OCI-LY7 (cell line): Measurements from ENCODE around the gene SCGN. TPM values are rescaled to one million over a fixed set of nuclear protein-coding genes. Genes with fewer than 3 reads are reported as not detected.

Experiments
- BruUV-seq: library from RNA; stranded (reverse); fragments of 400-500 nt; replicated peaks from 2 replicates; lab custom pipeline; 2021; lab: Mats Ljungman, UMichigan
- CTCF ChIA-PET: fragments of 300-600 bp; sonication (Branson Sonifier 250); formaldehyde crosslinking; loops from one replicate; lab custom pipeline; 2022; ENCODE audit warnings: antibody characterized with exemption; ENCODE audit not compliant: unreplicated experiment; lab: Charles Lee
- POLR2A ChIA-PET: fragments of 300-600 bp; sonication (Branson Sonifier 250); formaldehyde crosslinking; loops from one replicate; lab custom pipeline; 2022; ENCODE audit warnings: antibody characterized with exemption; lab: Charles Lee
- DNase-seq: peaks from one replicate; pipeline ENCODE4 v3.0.0-alpha.2; 2015; ENCODE audit warnings: low spot score
- H2AFZ ChIP-seq: fragments of 200-600 bp; sonication (generic), shearing (Covaris generic); 2 replicates; pipeline ENCODE4 v1.6.1; 2014; ENCODE audit warnings: mild to moderate bottlenecking, antibody characterized with exemption, low read length, moderate library complexity
- H3K27ac ChIP-seq: fragments of 200-600 bp; sonication (generic); 2 replicates; pipeline ENCODE4 v1.5.1; 2014; ENCODE audit warnings: mixed run types, low read depth, mild to moderate bottlenecking, moderate library complexity, low read length, inconsistent platforms; ENCODE audit not compliant: poor library complexity, severe bottlenecking
- H3K36me3 ChIP-seq: fragments of 200-600 bp; sonication (generic); 2 replicates; pipeline ENCODE4 v1.6.1; 2014; ENCODE audit warnings: mild to moderate bottlenecking, antibody characterized with exemption, low read length, moderate library complexity, mixed read lengths; ENCODE audit not compliant: insufficient read depth
- H3K4me1 ChIP-seq: fragments of 200-600 bp; sonication (generic); 2 replicates; pipeline ENCODE4 v1.5.1; 2014; ENCODE audit warnings: mild to moderate bottlenecking, low read length; ENCODE audit not compliant: insufficient read depth, poor library complexity, severe bottlenecking
- H3K4me2 ChIP-seq: fragments of 200-600 bp; sonication (generic); 2 replicates; pipeline ENCODE4 v1.6.1; 2014; ENCODE audit warnings: mild to moderate bottlenecking, low read length
- H3K4me3 ChIP-seq: fragments of 200-600 bp; sonication (generic); 2 replicates; pipeline ENCODE4 v1.5.1; 2014; ENCODE audit warnings: mild to moderate bottlenecking, low read depth, low read length; ENCODE audit not compliant: poor library complexity, severe bottlenecking
- H3K79me2 ChIP-seq: fragments of 200-600 bp; sonication (generic); 2 replicates; pipeline ENCODE4 v1.6.1; 2016; ENCODE audit warnings: low read depth, mild to moderate bottlenecking, low read length, moderate library complexity, mixed read lengths; ENCODE audit not compliant: insufficient read depth
- H3K9me2 ChIP-seq: fragments of 200-600 bp; sonication (generic); 2 replicates; pipeline ENCODE4 v1.6.1; 2016; ENCODE audit warnings: mild to moderate bottlenecking, low read length, mixed read lengths; ENCODE audit not compliant: insufficient read depth
- H3K9me3 ChIP-seq: fragments of 200-600 bp; sonication (generic); 2 replicates; pipeline ENCODE4 v1.6.1; 2014; ENCODE audit warnings: mild to moderate bottlenecking, mixed run types, low read length, mixed read lengths
- H4K20me1 ChIP-seq: fragments of 200-600 bp; sonication (generic); 2 replicates; pipeline ENCODE4 v1.6.1; 2014; ENCODE audit warnings: mild to moderate bottlenecking, antibody characterized with exemption, low read length, moderate library complexity, mixed read lengths; ENCODE audit not compliant: insufficient read depth
- EZH2phosphoT487 ChIP-seq: fragments of 200-600 bp; sonication (generic); IDR thresholded peaks from 2 replicates; pipeline ENCODE4 v1.6.1; 2018; ENCODE audit warnings: low read depth, borderline replicate concordance, mild to moderate bottlenecking, mixed run types, antibody characterized with exemption, low read length, moderate library complexity, mixed read lengths
- intact Hi-C: fragments of 100-400 bp; cut with micrococcal nuclease; formaldehyde crosslinking; loops from one replicate; pipeline ENCODE4 v1.10.0; 2022; ENCODE audit not compliant: unreplicated experiment
- total RNA-seq, 2 experiments: library from RNA; depleted of rRNA in 1 of 2; stranded (reverse); fragments of >200 nt in 1 of 2; shearing (Covaris generic) in 1 of 2; gene quantifications; 2 replicates each; pipeline ENCODE4 v1.2.3, GENCODE V29; 2014 to 2022
- TF ChIP-seq, protein P1 (sequence below): fragments of 200-600 bp; sonication (generic); conservative IDR thresholded peaks from 2 replicates; pipeline ENCODE4 v1.5.1; 2014; ENCODE audit warnings: mild to moderate bottlenecking, antibody characterized with exemption, low read length, moderate library complexity, mixed read lengths

The SCGN gene
- total RNA-seq, 2 experiments from 2014 or later: not detected

DNA sequence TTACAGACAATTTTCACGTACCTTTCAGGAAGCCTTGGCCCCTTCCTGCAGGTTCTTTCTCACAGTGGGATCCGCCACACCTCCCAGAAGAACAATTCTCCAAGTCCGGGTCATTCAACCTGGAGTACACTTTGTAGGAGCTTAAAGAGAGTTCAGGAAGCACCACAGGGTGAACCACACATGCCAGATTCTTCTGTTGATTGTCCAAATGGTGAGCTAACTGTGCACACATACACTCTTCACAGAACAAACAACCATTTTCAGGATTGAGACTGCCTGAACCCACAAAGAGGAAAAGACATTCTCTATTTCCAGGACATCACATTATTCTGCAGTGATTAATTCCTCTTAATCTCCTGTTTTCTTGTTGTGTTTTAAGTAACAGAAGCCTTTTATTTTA lies 51.0 kb downstream of the SCGN start:
- Histone ChIP-seq H3K9me3 (no peaks in the 10 kb centered on the region), H4K20me1 (no peaks in the 10 kb centered on the region), H3K27ac (no peak overlapping the region), H3K4me3 (no peak overlapping the region), H3K36me3 (no peaks in the 10 kb centered on the region), H3K79me2 (no peaks in the 10 kb centered on the region), H3K4me1 (no peaks in the 10 kb centered on the region), H2AFZ (no peak overlapping the region), H3K9me2 (no peaks in the 10 kb centered on the region), H3K4me2 (no peak overlapping the region)
- no TSS peak for BruUV-seq
- TF ChIP-seq EZH2phosphoT487: no peak
- TF ChIP-seq, protein P1, sequence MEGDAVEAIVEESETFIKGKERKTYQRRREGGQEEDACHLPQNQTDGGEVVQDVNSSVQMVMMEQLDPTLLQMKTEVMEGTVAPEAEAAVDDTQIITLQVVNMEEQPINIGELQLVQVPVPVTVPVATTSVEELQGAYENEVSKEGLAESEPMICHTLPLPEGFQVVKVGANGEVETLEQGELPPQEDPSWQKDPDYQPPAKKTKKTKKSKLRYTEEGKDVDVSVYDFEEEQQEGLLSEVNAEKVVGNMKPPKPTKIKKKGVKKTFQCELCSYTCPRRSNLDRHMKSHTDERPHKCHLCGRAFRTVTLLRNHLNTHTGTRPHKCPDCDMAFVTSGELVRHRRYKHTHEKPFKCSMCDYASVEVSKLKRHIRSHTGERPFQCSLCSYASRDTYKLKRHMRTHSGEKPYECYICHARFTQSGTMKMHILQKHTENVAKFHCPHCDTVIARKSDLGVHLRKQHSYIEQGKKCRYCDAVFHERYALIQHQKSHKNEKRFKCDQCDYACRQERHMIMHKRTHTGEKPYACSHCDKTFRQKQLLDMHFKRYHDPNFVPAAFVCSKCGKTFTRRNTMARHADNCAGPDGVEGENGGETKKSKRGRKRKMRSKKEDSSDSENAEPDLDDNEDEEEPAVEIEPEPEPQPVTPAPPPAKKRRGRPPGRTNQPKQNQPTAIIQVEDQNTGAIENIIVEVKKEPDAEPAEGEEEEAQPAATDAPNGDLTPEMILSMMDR: no peak
- POLR2A ChIA-PET: interaction anchor here (0.9 kb wide), 1 partner anchor 134 kb away, joined by 3 read pairs; no protein-coding TSS in a partner anchor
- intact Hi-C loops: no loop called here
- no peak for DNase-seq
- CTCF ChIA-PET: no interaction called here

DNA sequence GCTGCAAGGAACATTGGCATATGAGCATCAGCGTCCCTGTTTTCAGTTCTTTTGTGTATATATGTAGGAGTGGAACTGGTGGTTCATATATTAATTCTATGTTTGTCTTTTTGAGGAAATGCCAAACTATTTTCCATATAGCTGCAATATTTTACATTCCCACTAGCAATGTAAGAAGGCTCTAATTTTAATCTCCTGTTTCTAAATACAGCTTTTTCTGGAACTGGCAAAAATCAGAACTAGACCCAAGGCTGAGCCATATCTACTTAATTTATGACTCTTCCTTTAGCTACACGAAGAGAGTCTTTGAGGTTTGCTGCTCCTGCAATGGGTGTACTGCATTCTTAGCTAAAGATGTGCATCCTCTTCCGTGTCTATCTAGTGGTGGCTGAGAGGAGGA lies 52.0 kb downstream of the SCGN start:
- Histone ChIP-seq H2AFZ (no peak overlapping the region), H3K4me3 (no peak overlapping the region), H4K20me1 (no peaks in the 10 kb centered on the region), H3K4me2 (no peak overlapping the region), H3K9me2 (no peaks in the 10 kb centered on the region), H3K9me3 (no peaks in the 10 kb centered on the region), H3K27ac (no peak overlapping the region), H3K4me1 (no peaks in the 10 kb centered on the region), H3K79me2 (no peaks in the 10 kb centered on the region), H3K36me3 (no peaks in the 10 kb centered on the region)
- CTCF ChIA-PET: no interaction called here
- BruUV-seq: no TSS peak
- POLR2A ChIA-PET: interaction anchor here (0.7 to 0.9 kb wide), 2 partner anchors 133 to 192 kb away, joined by 3 read pairs; no protein-coding TSS in a partner anchor
- DNase-seq: no peak
- TF ChIP-seq, protein P1: no peak
- no peak for TF ChIP-seq EZH2phosphoT487
- intact Hi-C loops: no loop called here

DNA sequence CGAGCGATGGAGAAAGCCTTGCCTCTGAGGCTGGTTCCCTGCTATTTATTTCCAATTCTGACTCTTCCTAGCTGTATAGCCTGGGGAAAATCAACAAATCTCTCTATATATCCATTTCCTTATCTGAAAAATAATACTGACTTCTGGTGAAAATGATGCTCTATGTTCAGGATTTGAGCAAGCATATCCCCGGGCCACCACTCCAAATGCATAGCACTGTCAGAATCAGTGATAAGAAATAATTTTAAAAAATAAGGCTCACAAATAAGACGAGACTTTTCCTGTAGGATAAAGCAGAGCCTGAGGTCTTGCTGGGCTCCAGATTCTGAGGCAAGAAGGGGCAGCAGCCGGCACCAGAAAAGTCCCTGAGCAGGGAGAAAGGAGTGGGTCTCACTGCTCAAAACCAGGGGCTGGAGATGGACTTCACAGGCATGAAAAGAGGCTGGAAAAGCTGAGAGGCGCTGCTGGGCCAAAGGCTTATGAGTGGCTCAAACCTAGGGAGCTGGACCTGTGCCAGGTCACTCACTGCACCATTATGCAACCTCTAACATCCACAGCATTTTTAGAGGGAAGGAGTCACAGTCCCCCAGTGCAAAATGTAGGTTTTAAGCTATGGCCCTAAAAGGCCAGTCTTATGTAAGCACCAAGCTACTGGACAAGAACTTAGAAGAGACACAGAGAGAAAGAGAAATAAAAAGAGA lies 54.4 kb downstream of the SCGN start:
- no peak for TF ChIP-seq EZH2phosphoT487
- TF ChIP-seq, protein P1: no peak

More for the DNA sequence above, 54.4 kb downstream of the SCGN start:
- Histone ChIP-seq H2AFZ (no peak overlapping the region), H3K4me3 (no peak overlapping the region), H3K36me3 (no peaks in the 10 kb centered on the region), H3K9me3 (no peaks in the 10 kb centered on the region), H3K79me2 (no peaks in the 10 kb centered on the region), H4K20me1 (no peaks in the 10 kb centered on the region), H3K27ac (no peak overlapping the region), H3K9me2 (no peaks in the 10 kb centered on the region), H3K4me2 (no peak overlapping the region), H3K4me1 (no peaks in the 10 kb centered on the region)
- no TSS peak for BruUV-seq
- POLR2A ChIA-PET: no interaction called here
- intact Hi-C loops: no loop called here
- CTCF ChIA-PET: no interaction called here
- DNase-seq: no peak
